Keratinocyte (primary cell): ENCODE data around the gene ELF1. TPM values are rescaled to one million over a fixed set of nuclear protein-coding genes. Genes with fewer than 3 reads are reported as not detected.

Experiments
- DNase-seq: peaks from one replicate; pipeline ENCODE4 v3.0.0-alpha.2; 2011; ENCODE audit warnings: low read depth, missing footprints, low spot score
- FAIRE-seq: peaks from 2 replicates; lab custom pipeline; 2011; peaks lifted over from hg19 to GRCh38; lab: Jason Lieb, UNC
- H2AFZ ChIP-seq: 2 replicates; pipeline ENCODE4 v1.6.0; 2012; ENCODE audit warnings: low read length, control low read depth, inconsistent platforms; ENCODE audit not compliant: control insufficient read depth
- H3K27ac ChIP-seq: 2 replicates; pipeline ENCODE4 v1.5.1; 2011; ENCODE audit warnings: low read length; ENCODE audit not compliant: control insufficient read depth, insufficient read depth
- H3K27me3 ChIP-seq: 3 replicates; pipeline ENCODE4 v1.6.0; 2011; ENCODE audit warnings: low read length; ENCODE audit not compliant: control insufficient read depth, insufficient read depth; ENCODE audit errors: extremely low read depth
- H3K36me3 ChIP-seq, 2 experiments: 2 replicates in 1 of 2; 3 replicates in 1 of 2; pipeline ENCODE4 v1.5.1; 2011; ENCODE audit warnings: low read length in 2 of 2, mild to moderate bottlenecking in 1 of 2; ENCODE audit not compliant: control insufficient read depth in 2 of 2, insufficient read depth in 2 of 2; ENCODE audit errors: extremely low read depth in 1 of 2
- H3K4me1 ChIP-seq: 3 replicates; pipeline ENCODE4 v1.5.1; 2011; ENCODE audit warnings: low read length; ENCODE audit not compliant: control insufficient read depth, insufficient read depth; ENCODE audit errors: extremely low read depth
- H3K4me2 ChIP-seq: 3 replicates; pipeline ENCODE4 v1.6.0; 2011; ENCODE audit warnings: low read depth, low read length; ENCODE audit not compliant: control insufficient read depth, insufficient read depth; ENCODE audit errors: extremely low read depth
- H3K4me3 ChIP-seq, 3 experiments: fragments of 200-600 bp in 1 of 3; sonication (generic) in 1 of 3; 2 replicates in 2 of 3; 3 replicates in 1 of 3; pipeline ENCODE4 v1.5.1; 2011 to 2016; ENCODE audit warnings: low read length in 3 of 3, mild to moderate bottlenecking in 3 of 3, control low read depth in 2 of 3, inconsistent platforms in 1 of 3, low read depth in 1 of 3, mixed read lengths in 1 of 3, mixed run types in 1 of 3, moderate library complexity in 1 of 3; ENCODE audit not compliant: control insufficient read depth in 2 of 3, insufficient read depth in 2 of 3; ENCODE audit errors: extremely low read depth in 1 of 3
- H3K79me2 ChIP-seq: 2 replicates; pipeline ENCODE4 v1.6.0; 2012; ENCODE audit warnings: low read length; ENCODE audit not compliant: control insufficient read depth, insufficient read depth
- H3K9ac ChIP-seq: 3 replicates; pipeline ENCODE4 v1.6.0; 2011; ENCODE audit warnings: low read length; ENCODE audit not compliant: control insufficient read depth, insufficient read depth; ENCODE audit errors: extremely low read depth
- H3K9me1 ChIP-seq: 3 replicates; pipeline ENCODE4 v1.6.0; 2011; ENCODE audit warnings: low read length; ENCODE audit not compliant: control insufficient read depth, insufficient read depth; ENCODE audit errors: extremely low read depth
- H3K9me3 ChIP-seq: 2 replicates; pipeline ENCODE4 v1.5.1; 2012; ENCODE audit warnings: low read depth, low read length; ENCODE audit not compliant: control insufficient read depth
- H4K20me1 ChIP-seq: 3 replicates; pipeline ENCODE4 v1.6.0; 2011; ENCODE audit warnings: low read length; ENCODE audit not compliant: control insufficient read depth, insufficient read depth; ENCODE audit errors: extremely low read depth
- CTCF ChIP-seq, 3 experiments: IDR thresholded peaks in 1 of 3; conservative IDR thresholded peaks in 1 of 3; optimal IDR thresholded peaks in 1 of 3; 2 replicates in 2 of 3; 3 replicates in 1 of 3; pipeline versions ENCODE3 to v1.5.1; 2011; ENCODE audit warnings: low read length in 3 of 3, mild to moderate bottlenecking in 3 of 3, moderate library complexity in 2 of 3, control low read depth in 1 of 3, inconsistent platforms in 1 of 3; ENCODE audit not compliant: insufficient read depth in 2 of 3; ENCODE audit errors: extremely low read depth in 1 of 3
- EZH2 ChIP-seq: IDR thresholded peaks from one replicate; pipeline ENCODE4 v1.6.1; 2012; ENCODE audit warnings: inconsistent platforms, mild to moderate bottlenecking, low read length, moderate library complexity
- dilution Hi-C: fragments of 300-500 bp; cut with MboI; formaldehyde crosslinking; loops from one replicate; pipeline ENCODE4 v1.7.0; 2020; ENCODE audit warnings: low sequenced_read_pairs; ENCODE audit not compliant: extremely low pct_ligation_motif_present
- polyA plus RNA-seq, 5 experiments: library from polyadenylated mRNA; depleted of rRNA in 3 of 5; stranded (reverse) in 3 of 5; stranded (forward) in 1 of 5; unstranded in 1 of 5; fragments of >200 nt; gene quantifications; 1 replicate in 1 of 5; 2 replicates in 3 of 5; 3 replicates in 1 of 5; pipeline versions ENCODE4 v1.2.1 to v1.2.3, GENCODE V29; 2011 to 2012; ENCODE audit warnings: missing spikeins in 2 of 5, low read depth in 1 of 5, low replicate concordance in 1 of 5

Gene ELF1
- polyA plus RNA-seq, 1 donor (not counting 4 experiments of a cell fraction or from before 2014, with no cell fraction given): 57.6 TPM

DNA sequence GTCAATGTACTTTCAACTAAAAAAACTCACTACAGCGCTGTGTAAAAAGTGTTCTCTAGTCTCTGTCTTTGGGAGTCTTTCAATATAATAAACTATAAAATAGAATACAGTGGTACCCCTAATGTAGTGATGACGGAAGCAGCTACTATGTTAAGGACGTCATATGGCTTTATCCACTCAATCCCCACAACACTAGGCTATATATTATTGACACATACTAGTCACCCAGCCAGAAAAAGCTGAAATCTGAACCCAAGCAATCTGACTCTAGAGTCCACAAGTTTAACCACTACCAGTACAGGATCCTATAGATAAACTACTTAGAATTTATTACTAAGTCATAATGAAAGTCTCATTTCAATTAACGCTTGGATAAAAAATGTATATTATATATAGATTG lies 48.3 kb downstream of the ELF1 start:
- H3K9me3 ChIP-seq: no peaks in the 10 kb centered on the region
- peaks cover 9% of the 10 kb centered on the region for H3K4me1 ChIP-seq
- H3K4me2 ChIP-seq: no peak overlapping the region
- dilution Hi-C loops: no loop called here
- H3K27ac ChIP-seq: no peak overlapping the region
- no peak overlapping the region for H2AFZ ChIP-seq
- H3K9me1 ChIP-seq: peaks cover 6% of the 10 kb centered on the region
- peaks cover 99% of the 10 kb centered on the region for H3K79me2 ChIP-seq
- no peak overlapping the region for H3K9ac ChIP-seq
- DNase-seq (no peak), FAIRE-seq (no peak)
- H3K4me3 ChIP-seq: no peak overlapping the region
- H3K27me3 ChIP-seq: no peaks in the 10 kb centered on the region
- TF ChIP-seq CTCF (optimal IDR thresholded peaks at IDR 0.05 in 1 of 3, IDR thresholded peaks at IDR 0.05 in 1 of 3, conservative IDR thresholded peaks at IDR 0.05 in 1 of 3; ENCODE audit: extremely low read depth in 1 of 3, insufficient read depth in 2 of 3, low read length in 3 of 3) (no peak), EZH2 (no peak)
- H3K36me3 ChIP-seq: peaks cover 0 to 2% of the 10 kb centered on the region in 2 experiments
- peaks cover 4% of the 10 kb centered on the region for H4K20me1 ChIP-seq

DNA sequence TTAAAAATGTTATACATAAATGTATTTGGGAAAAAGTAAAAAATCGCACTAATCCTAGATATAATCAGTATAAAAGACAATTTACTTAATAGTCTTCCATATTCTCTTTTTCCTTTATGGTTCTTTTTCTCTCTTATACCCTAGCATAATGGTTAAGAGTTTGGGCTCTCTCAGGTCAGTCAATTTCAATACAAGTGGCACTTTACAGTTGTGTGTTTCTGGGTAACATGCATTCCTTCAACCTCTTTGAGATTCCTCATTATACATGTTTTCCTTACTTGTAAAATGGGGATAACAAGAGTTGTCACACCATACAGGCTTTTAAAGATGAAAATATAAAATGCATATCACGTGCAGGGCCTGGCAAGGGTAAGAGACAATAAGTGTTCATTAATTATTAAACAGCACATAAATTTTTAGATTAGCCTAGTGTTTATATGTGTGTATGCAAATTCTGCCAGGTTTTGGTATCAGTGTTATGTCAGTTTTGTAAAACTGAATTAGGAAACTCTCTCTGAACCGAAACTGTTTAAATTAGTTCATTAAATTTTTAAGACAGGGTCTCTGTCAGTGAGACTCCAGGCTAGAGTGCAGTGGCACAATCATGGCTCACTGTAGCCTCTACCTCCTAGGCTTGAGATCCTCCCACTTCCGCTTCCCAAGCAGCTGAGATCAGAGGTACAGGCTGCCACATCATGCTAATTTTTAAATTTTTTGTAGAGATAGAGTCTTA lies 49.8 kb downstream of the ELF1 start:
- Histone ChIP-seq H4K20me1 (peaks cover 4% of the 10 kb centered on the region), H3K9me3 (no peaks in the 10 kb centered on the region), H3K79me2 (peaks cover 100% of the 10 kb centered on the region), H3K36me3 (peaks cover 0 to 2% of the 10 kb centered on the region in 2 experiments), H3K9me1 (peaks cover 4% of the 10 kb centered on the region), H3K4me2 (no peak overlapping the region), H3K4me1 (peaks cover 5% of the 10 kb centered on the region), H3K27me3 (no peaks in the 10 kb centered on the region), H3K27ac (no peak overlapping the region), H3K9ac (no peak overlapping the region), H3K4me3 (no peak overlapping the region), H2AFZ (no peak overlapping the region)
- dilution Hi-C loops: no loop called here
- no peak for TF ChIP-seq EZH2
- TF ChIP-seq CTCF (optimal IDR thresholded peaks at IDR 0.05 in 1 of 3, IDR thresholded peaks at IDR 0.05 in 1 of 3, conservative IDR thresholded peaks at IDR 0.05 in 1 of 3; ENCODE audit: extremely low read depth in 1 of 3, insufficient read depth in 2 of 3, low read length in 3 of 3): no peak
- DNase-seq (no peak), FAIRE-seq (no peak)
